Peyer's patch (tissue), 4 donors: ENCODE data around the gene PRDM5. TPM values are rescaled to one million over a fixed set of nuclear protein-coding genes. Genes with fewer than 3 reads are reported as not detected.

Experiments
- DNase-seq, 3 donors: peaks; one replicate each; pipeline ENCODE4 v3.0.0-alpha.2; 2017 to 2019
- H3K27ac ChIP-seq, 4 donors: fragments of 200-600 bp; sonication (generic); one replicate each; pipeline ENCODE4 v1.5.1; 2016 to 2019
- H3K27me3 ChIP-seq, 2 donors: fragments of 200-600 bp; sonication (generic); one replicate each; pipeline ENCODE4 v1.5.1; 2019
- H3K36me3 ChIP-seq, 3 donors: fragments of 200-600 bp; sonication (generic); one replicate each; pipeline ENCODE4 v1.5.1; 2016 to 2019
- H3K4me1 ChIP-seq, 4 donors: fragments of 200-600 bp; sonication (generic); one replicate each; pipeline ENCODE4 v1.5.1; 2016 to 2019
- H3K4me3 ChIP-seq, 4 donors: fragments of 200-600 bp; sonication (generic); 1 replicate in 3 of 4; 2 replicates in 1 of 4; pipeline ENCODE4 v1.5.1; 2016 to 2019; ENCODE audit warnings: mild to moderate bottlenecking in 1 of 4
- H3K9me3 ChIP-seq, 4 donors: fragments of 200-600 bp; sonication (generic); one replicate each; pipeline ENCODE4 v1.5.1; 2016 to 2019; ENCODE audit warnings: mild to moderate bottlenecking in 1 of 4
- CTCF ChIP-seq, 6 experiments: fragments of 450-650 bp in 4 of 6; fragments of 200-600 bp in 2 of 6; sonication (generic) in 1 of 6; IDR thresholded peaks; one replicate each; pipeline ENCODE4 v1.5.1; 2017 to 2019; ENCODE audit warnings: antibody characterized with exemption in 6 of 6, mild to moderate bottlenecking in 3 of 6, moderate library complexity in 1 of 6
- POLR2A ChIP-seq, 2 donors: fragments of 450-650 bp; IDR thresholded peaks; one replicate each; pipeline ENCODE4 v1.5.1; 2017; ENCODE audit warnings: antibody characterized with exemption in 2 of 2, mild to moderate bottlenecking in 2 of 2, moderate library complexity in 2 of 2
- total RNA-seq, 4 donors: library from RNA; depleted of rRNA; stranded (reverse); fragments of >200 nt; gene quantifications; one replicate each; pipeline ENCODE4 v1.1.0, GENCODE V29; 2016

Gene PRDM5
- total RNA-seq, 4 donors from 2014 or later: 3.9 to 9.9 (median 5.3) TPM

- Histone ChIP-seq H3K4me3 (no peak overlapping the region), H3K27me3 (no peaks in the 10 kb centered on the region), H3K4me1 (no peaks in the 10 kb centered on the region), H3K36me3 (no peaks in the 10 kb centered on the region), H3K9me3 (no peaks in the 10 kb centered on the region), H3K27ac (no peak overlapping the region)
- DNase-seq: no peak
- no peak for TF ChIP-seq CTCF (IDR thresholded peaks at IDR 0.05)
- TF ChIP-seq POLR2A (IDR thresholded peaks at IDR 0.05): no peak
Observed at GRCh38 chr4:120680647-120681228, 241.8 kb downstream of the PRDM5 start.

- H3K36me3 ChIP-seq: no peaks in the 10 kb centered on the region
Observed at GRCh38 chr4:120673696-120674095, 248.8 kb downstream of the PRDM5 start.

GRCh38 chr4:120672558-120673147 is 249.9 kb downstream of the PRDM5 start:
- TF ChIP-seq CTCF (IDR thresholded peaks at IDR 0.05) (no peak), POLR2A (IDR thresholded peaks at IDR 0.05) (no peak)
- Histone ChIP-seq H3K36me3 (no peaks in the 10 kb centered on the region), H3K4me3 (no peak overlapping the region), H3K9me3 (no peaks in the 10 kb centered on the region), H3K4me1 (no peaks in the 10 kb centered on the region), H3K27ac (no peak overlapping the region), H3K27me3 (no peaks in the 10 kb centered on the region)
- no peak for DNase-seq

More at GRCh38 chr4:120673696-120674095, 248.8 kb downstream of the PRDM5 start:
- Histone ChIP-seq H3K9me3 (no peaks in the 10 kb centered on the region), H3K4me3 (no peak overlapping the region), H3K27me3 (no peaks in the 10 kb centered on the region), H3K4me1 (no peaks in the 10 kb centered on the region), H3K27ac (no peak overlapping the region)
- no peak for DNase-seq
- no peak for TF ChIP-seq CTCF (IDR thresholded peaks at IDR 0.05)
- no peak for TF ChIP-seq POLR2A (IDR thresholded peaks at IDR 0.05)

- Histone ChIP-seq H3K9me3 (no peaks in the 10 kb centered on the region), H3K27ac (no peak overlapping the region), H3K36me3 (no peaks in the 10 kb centered on the region), H3K4me1 (no peaks in the 10 kb centered on the region), H3K4me3 (no peak overlapping the region), H3K27me3 (no peaks in the 10 kb centered on the region)
- no peak for DNase-seq
- TF ChIP-seq POLR2A (IDR thresholded peaks at IDR 0.05) (no peak), CTCF (IDR thresholded peaks at IDR 0.05) (no peak)
Observed at GRCh38 chr4:120672076-120672475, 250.4 kb downstream of the PRDM5 start.

GRCh38 chr4:120671538-120671937 is 251.0 kb downstream of the PRDM5 start:
- H3K4me3 ChIP-seq: no peak overlapping the region
- TF ChIP-seq POLR2A (IDR thresholded peaks at IDR 0.05) (no peak), CTCF (IDR thresholded peaks at IDR 0.05) (no peak)
- no peak for DNase-seq
- no peaks in the 10 kb centered on the region for H3K27me3 ChIP-seq
- no peaks in the 10 kb centered on the region for H3K9me3 ChIP-seq
- no peaks in the 10 kb centered on the region for H3K4me1 ChIP-seq
- no peaks in the 10 kb centered on the region for H3K36me3 ChIP-seq
- H3K27ac ChIP-seq: no peak overlapping the region
